Right lobe of liver (tissue), 6 donors: Measurements from ENCODE around the gene PRDM2. TPM values are rescaled to one million over a fixed set of nuclear protein-coding genes. Genes with fewer than 3 reads are reported as not detected.

Experiments used
- ATAC-seq, 4 donors: fragments of 200-7000 bp; cut with Tn5 transposase; one replicate each; pipeline ENCODE4 v1.9.1; 2020; ENCODE audit warnings: mild to moderate bottlenecking in 4 of 4, moderate library complexity in 4 of 4
- DNase-seq, 3 donors: peaks; one replicate each; pipeline ENCODE4 v3.0.0-alpha.2; 2020
- H3K27ac ChIP-seq, 3 donors: fragments of 200-600 bp; one replicate each; pipeline ENCODE4 v1.8.0; 2022
- H3K27me3 ChIP-seq, 2 donors: fragments of 200-600 bp; one replicate each; pipeline ENCODE4 v1.8.0; 2022
- H3K36me3 ChIP-seq, 4 donors: fragments of 200-600 bp; sonication (generic) in 1 of 4; one replicate each; pipeline versions ENCODE4 v1.5.1 to v1.8.0; 2017 to 2022; ENCODE audit warnings: control low read depth in 1 of 4
- H3K4me1 ChIP-seq, 4 donors: fragments of 200-600 bp; sonication (generic) in 1 of 4; one replicate each; pipeline versions ENCODE4 v1.5.1 to v1.8.0; 2017 to 2022; ENCODE audit warnings: control low read depth in 1 of 4
- H3K4me3 ChIP-seq, 3 donors: fragments of 200-600 bp; one replicate each; pipeline ENCODE4 v1.8.0; 2022
- H3K9me3 ChIP-seq, 4 donors: fragments of 200-600 bp; sonication (generic) in 1 of 4; one replicate each; pipeline versions ENCODE4 v1.5.1 to v1.8.0; 2017 to 2022; ENCODE audit warnings: control low read depth in 1 of 4
- CTCF ChIP-seq, 4 donors: fragments of 200-600 bp in 3 of 4; fragments of 450-650 bp in 1 of 4; IDR thresholded peaks; one replicate each; pipeline versions ENCODE4 v1.5.1 to v1.8.0; 2016 to 2022; ENCODE audit warnings: antibody characterized with exemption in 4 of 4, mild to moderate bottlenecking in 2 of 4
- POLR2A ChIP-seq: fragments of 450-650 bp; IDR thresholded peaks from one replicate; pipeline ENCODE4 v1.6.1; 2017; ENCODE audit warnings: antibody characterized with exemption, mild to moderate bottlenecking
- WGBS: methylation state at CpG from one replicate; pipeline ENCODE4 v1.1.6; 2018; ENCODE audit warnings: low coverage, low lambda C conversion rate; ENCODE audit not compliant: insufficient coverage; ENCODE audit errors: missing lambda C conversion rate; 5-methylcytosine and 5-hydroxymethylcytosine counted together
- intact Hi-C, 2 donors: fragments of 100-400 bp; cut with DNase I; formaldehyde crosslinking; loops; one replicate each; pipeline versions ENCODE4 v1.11.2 to v1.14.1; 2022
- total RNA-seq, 6 experiments: library from RNA; depleted of rRNA in 2 of 6; stranded (reverse); fragments of >200 nt in 2 of 6; fragmentation: NEBNext Ultra II Directional in 3 of 6; extraction: Animal tissue kit (Norgen Biotek cat#: 25700) in 3 of 6; gene quantifications; one replicate each; pipeline versions ENCODE4 v1.1.0 to v1.2.4, GENCODE V29; 2016 to 2023
- donor health status: DM: no; HTN: yes; CAD: no.
- donor health status: DM: no; HTN: no; CAD: no.
- donor health status: DM: no; HTN: no; CAD: no.
- donor health status: DM: no; HTN: yes; CAD: no.
- donor health status: DM: no; HTN: yes; CAD: no.

PRDM2 gene
- total RNA-seq, 6 experiments from 2014 or later: 7.4 to 16.9 (median 12.5) TPM

DNA sequence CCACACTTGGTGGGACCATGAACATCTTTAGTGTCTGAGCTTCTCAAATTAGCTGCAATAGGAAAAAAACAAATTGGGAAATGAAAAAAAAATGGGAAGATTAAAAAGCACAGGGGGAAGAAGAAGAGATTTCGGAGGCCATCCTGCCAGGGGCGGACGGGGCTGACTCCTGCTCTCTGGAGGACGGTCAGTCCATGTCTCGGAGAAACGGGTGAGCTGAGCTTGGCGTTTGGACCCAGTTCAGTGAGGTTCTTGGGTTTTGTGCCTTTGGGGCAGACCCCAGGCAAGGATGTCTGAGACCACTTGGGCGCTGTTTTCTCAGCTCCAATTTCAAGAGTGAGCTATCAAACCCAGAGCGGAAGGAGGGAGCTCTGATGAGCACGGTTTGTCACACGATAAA lies 123.9 kb downstream of the PRDM2 start:
- H3K4me3 ChIP-seq: no peak overlapping the region
- 93% methylated on average over 2 of the region's 11 CpGs for WGBS
- ATAC-seq: no peak
- no peaks in the 10 kb centered on the region for H3K36me3 ChIP-seq
- TF ChIP-seq CTCF (IDR thresholded peaks at IDR 0.05) (no peak), POLR2A (no peak)
- intact Hi-C loops: loop anchor here in 1 of 2 donors (10.0 kb wide), 1 partner anchor 159 kb away; no protein-coding TSS in a partner anchor
- H3K4me1 ChIP-seq: peaks cover 0 to 7% (median 0%) of the 10 kb centered on the region in 4 donors
- H3K27me3 ChIP-seq: no peaks in the 10 kb centered on the region
- no peak overlapping the region for H3K27ac ChIP-seq
- DNase-seq: peak in 1 of 3 donors; percentile 13
- H3K9me3 ChIP-seq: no peaks in the 10 kb centered on the region

GRCh38 chr1:13824626-13825025 lies 124.6 kb downstream of the PRDM2 start:
- WGBS: 93% methylated on average over 9 of the region's 9 CpGs
- intact Hi-C loops: loop anchor here in 1 of 2 donors (10.0 kb wide), 1 partner anchor 160 kb away; no protein-coding TSS in a partner anchor
- no peak for TF ChIP-seq CTCF (IDR thresholded peaks at IDR 0.05)
- no peak for TF ChIP-seq POLR2A

GRCh38 chr1:13825033-13825432 lies 125.0 kb downstream of the PRDM2 start:
- H3K27me3 ChIP-seq: no peaks in the 10 kb centered on the region
- H3K9me3 ChIP-seq: no peaks in the 10 kb centered on the region
- DNase-seq (no peak), ATAC-seq (peak in 1 of 4 donors; percentile 11)
- H3K4me1 ChIP-seq: peaks cover 0 to 7% (median 0%) of the 10 kb centered on the region in 4 donors
- H3K36me3 ChIP-seq: no peaks in the 10 kb centered on the region
- H3K4me3 ChIP-seq: no peak overlapping the region
- intact Hi-C loops: loop anchor here in 1 of 2 donors (10.0 kb wide), 1 partner anchor 160 kb away; no protein-coding TSS in a partner anchor
- TF ChIP-seq CTCF (IDR thresholded peaks at IDR 0.05) (peak in 3 of 4 donors; percentile 16 to 19 (median 18)), POLR2A (no peak)
- 100% methylated on average over 2 of the region's 4 CpGs for WGBS
- H3K27ac ChIP-seq: no peak overlapping the region

More at GRCh38 chr1:13824626-13825025, 124.6 kb downstream of the PRDM2 start:
- DNase-seq: no peak
- Histone ChIP-seq H3K9me3 (no peaks in the 10 kb centered on the region), H3K4me1 (peaks cover 0 to 7% (median 0%) of the 10 kb centered on the region in 4 donors), H3K27me3 (no peaks in the 10 kb centered on the region), H3K27ac (no peak overlapping the region), H3K4me3 (no peak overlapping the region), H3K36me3 (no peaks in the 10 kb centered on the region)
- no peak for ATAC-seq

DNA sequence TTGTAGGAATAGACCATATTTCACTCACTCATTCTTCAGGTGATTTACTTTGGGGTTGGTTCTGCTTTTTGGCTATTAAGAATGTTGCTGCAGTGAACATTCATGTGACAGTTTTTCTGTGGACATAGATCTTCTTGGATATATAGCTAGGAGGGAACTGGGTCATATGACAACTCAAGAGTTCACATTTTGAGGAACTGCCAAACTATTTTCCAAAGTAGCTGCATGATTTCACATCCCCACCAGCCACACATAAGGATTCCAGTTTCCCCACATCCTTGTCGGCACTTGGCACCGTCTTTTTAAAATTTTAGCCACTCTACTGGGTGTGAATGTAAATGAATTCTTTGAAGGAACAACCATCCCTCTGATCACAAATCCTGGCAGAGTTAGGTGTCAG lies 126.0 kb downstream of the PRDM2 start:
- DNase-seq (no peak), ATAC-seq (no peak)
- Histone ChIP-seq H3K4me3 (no peak overlapping the region), H3K4me1 (peaks cover 0 to 7% (median 0%) of the 10 kb centered on the region in 4 donors), H3K9me3 (no peaks in the 10 kb centered on the region), H3K27me3 (no peaks in the 10 kb centered on the region), H3K27ac (no peak overlapping the region), H3K36me3 (no peaks in the 10 kb centered on the region)
- WGBS: 83% methylated on average over 2 of the region's 2 CpGs
- intact Hi-C loops: loop anchor here in 1 of 2 donors (10.0 kb wide), 1 partner anchor 161 kb away; no protein-coding TSS in a partner anchor
- no peak for TF ChIP-seq CTCF (IDR thresholded peaks at IDR 0.05)
- TF ChIP-seq POLR2A: no peak
